Measurements from ENCODE around the gene C7orf25.

GRCh38 chr7:42876182-42877068 is 35.4 kb downstream of the C7orf25 start:
- no peak for TF ChIP-seq YY1 (IDR thresholded peaks at IDR 0.05; ENCODE audit: insufficient read depth, insufficient read length)
- no peak for TF ChIP-seq ZNF274 (IDR thresholded peaks at IDR 0.05; ENCODE audit: low read depth, low read length)
